DMS53 treated with DMSO at 0.1 percent for 48 hours (cell line): Measurements from ENCODE around the gene LPXN.
"Not testable (repeated sequence)": the region's sequence is repeated elsewhere in the genome, so short reads cannot be mapped to it uniquely, and the experiment has no call there.

Experiments used
- DNase-seq: peaks from one replicate; lab custom pipeline; 2025; ENCODE audit not compliant: unreplicated experiment; lab: John Stamatoyannopoulos, UW

Gene LPXN

GRCh38 chr11:58579192-58580129 is 3.8 kb upstream of the LPXN start:
- DNase-seq, result peak; percentile 7

- peak; percentile 61 for DNase-seq
These were observed 3.1 kb upstream of the LPXN start, which contains the start of gene ZFP91 for GRCh38 chr11:58578635-58579191. TSS of gene ZFP91 (plus strand) at chr11:58579063. CDS start at chr11:58579282, 219 bp downstream.

GRCh38 chr11:58578136-58578634 is 2.5 kb upstream of the LPXN start:
- DNase-seq, result peak; percentile 66

- DNase-seq, result peak; percentile 0
These were observed 2.0 kb upstream of the LPXN start for GRCh38 chr11:58577555-58578135.

- DNase-seq, result no peak
These were observed 1.3 kb upstream of the LPXN start for GRCh38 chr11:58576887-58577471.

DNA sequence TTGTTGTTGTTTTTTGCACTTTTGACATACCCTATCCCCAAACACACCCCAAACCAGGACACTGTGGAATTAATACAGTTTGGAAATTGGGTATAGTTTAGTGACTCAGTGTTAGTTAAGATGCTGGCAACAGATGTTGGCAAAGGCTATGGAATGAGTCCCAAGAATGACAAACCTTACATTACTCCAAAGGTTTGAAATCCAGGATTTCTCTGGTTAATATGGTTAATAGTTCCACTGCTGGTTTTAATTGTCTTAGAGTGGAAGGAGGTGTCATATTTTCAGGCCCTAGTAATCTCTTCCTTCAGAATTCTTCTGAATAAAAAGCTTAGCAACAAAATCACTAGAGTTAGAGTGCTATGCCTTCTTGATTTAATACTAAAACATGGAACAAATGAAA is 775 bp downstream of the LPXN start:
- DNase-seq, result no peak

- no peak for DNase-seq
These were observed 2.1 kb downstream of the LPXN start for GRCh38 chr11:58573451-58574104.

- DNase-seq, result not testable (repeated sequence)
These were observed 2.8 kb downstream of the LPXN start for GRCh38 chr11:58572906-58573305.

GRCh38 chr11:58567889-58568512 is 7.7 kb downstream of the LPXN start:
- DNase-seq, result no peak

DNA sequence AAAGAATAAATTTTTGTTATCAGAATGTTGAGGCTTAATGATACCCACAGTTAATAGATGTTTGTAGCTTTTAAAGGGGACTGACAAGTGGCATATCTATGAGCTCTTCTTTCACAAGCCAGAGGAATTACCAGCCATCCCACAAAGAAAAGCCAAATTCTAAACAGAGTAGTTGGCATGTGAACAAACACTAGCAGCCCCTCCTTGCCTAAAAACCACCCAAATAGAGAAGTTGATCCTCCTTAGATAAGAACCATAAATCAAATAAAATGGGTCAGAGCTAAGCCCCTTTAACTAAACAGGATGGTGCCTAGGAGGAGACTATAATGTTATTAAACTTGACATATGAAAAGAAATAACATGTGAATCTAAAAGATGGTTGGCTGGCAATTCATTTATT is 11.4 kb downstream of the LPXN start:
- no peak for DNase-seq

DNA sequence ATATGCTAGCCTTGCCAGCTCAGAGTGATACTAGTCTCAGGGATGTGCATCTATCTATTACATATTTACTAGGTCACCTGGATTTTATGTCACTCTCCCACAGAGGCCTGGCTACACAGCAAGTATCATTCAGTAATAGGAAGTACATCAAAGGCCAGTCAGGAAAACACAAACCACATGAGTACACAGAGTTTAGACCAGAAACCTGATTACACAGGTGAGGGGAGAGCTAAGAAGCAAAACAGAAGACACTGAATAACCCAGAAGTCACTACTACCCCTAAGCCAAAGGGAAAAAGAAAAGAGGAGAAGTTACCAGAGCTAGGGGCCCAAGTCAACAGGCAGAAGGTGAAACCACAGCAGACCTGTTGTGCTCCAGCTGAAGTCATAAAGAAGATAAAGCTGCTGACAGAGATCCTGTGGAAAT is 13.3 kb downstream of the LPXN start:
- peak; percentile 0 for DNase-seq

DNA sequence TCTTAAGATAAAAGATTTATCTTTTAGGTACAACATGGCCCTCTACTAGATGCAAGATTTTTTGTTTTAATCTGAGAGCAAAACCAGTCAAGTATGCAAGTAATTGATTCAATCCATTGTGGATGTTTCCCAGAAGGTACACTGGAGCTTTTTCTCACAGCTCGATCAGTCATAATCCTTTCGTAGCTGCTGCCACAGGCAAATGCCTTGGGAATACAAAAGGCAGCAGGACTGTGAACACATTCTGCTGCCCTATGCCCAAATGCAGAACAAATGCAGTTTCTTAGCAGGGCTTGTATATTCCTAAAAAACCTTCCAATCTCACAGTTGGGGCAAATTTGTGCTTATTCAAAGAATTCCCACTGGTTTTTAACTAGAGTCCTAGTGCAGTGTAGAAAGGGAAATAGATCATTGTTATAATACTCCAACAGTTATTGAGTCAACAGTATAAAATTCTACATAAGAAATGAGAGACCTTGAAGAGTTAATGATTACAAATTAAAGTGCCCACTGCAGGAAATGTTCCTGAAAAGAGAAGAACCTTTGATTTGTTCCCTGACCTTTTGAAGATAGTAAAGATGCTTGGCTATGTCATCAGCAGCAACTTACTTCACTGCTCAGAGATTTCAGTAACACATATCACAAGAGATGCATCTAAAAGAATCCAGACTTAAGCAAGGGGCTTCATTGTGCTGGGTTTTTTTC is 14.1 kb downstream of the LPXN start:
- no peak for DNase-seq

DNA sequence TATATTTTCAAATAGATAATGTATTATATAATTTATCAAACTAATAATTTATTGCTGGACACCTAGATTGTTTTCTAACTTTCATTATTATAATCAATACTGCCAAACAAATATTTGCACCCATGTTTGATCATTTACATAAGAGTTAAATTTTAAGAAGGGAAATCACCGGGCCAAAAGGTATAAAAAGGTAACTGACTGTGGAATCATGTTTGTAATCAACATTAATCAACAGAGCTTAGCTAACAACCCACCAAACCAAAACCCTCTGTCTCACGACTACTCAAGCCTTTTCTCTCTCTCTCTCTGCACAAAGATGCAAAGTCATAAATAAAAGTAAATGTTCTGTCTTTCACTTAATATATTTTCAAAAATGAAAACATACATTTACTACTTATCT is 14.8 kb downstream of the LPXN start:
- DNase-seq, result no peak

DNA sequence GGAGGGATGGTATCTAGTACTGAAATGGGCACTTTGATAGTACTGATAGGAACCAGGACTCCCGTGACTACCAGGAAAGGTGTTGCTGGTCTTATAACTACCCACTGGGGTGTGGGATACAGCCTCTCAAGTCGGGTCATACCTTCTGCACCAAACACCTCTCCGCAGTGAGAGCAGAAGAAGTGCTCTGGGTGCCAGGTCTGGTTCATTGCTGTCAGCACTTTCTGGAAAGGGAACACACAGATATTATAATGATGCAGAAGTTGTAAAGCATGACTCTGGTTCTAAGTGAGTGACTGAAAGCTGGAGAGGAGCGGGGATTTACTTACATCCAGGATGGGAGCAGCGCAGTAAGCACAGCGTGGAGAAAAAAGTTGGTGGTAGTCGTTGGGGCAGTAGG is 26.0 kb downstream of the LPXN start:
- no peak for DNase-seq

DNA sequence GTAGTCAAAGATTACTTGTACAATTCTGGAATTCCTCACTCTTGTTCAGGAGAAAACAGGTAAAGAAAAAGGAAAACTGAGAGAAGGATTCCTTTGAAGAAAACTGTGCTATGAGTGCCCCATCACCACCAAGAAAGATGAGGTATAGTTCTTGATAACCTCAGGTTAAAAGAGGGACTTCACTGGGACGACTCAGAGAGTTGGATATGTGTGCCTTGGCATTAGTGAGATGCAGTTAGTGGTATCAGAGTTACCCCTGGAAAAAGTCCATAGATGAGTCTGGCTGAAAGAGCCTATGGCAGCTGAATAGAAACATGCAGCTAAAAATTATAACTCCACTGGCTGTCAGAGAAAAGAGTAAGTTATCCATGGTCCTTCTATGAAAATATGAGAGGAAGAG is 28.8 kb downstream of the LPXN start:
- DNase-seq, result no peak

DNA sequence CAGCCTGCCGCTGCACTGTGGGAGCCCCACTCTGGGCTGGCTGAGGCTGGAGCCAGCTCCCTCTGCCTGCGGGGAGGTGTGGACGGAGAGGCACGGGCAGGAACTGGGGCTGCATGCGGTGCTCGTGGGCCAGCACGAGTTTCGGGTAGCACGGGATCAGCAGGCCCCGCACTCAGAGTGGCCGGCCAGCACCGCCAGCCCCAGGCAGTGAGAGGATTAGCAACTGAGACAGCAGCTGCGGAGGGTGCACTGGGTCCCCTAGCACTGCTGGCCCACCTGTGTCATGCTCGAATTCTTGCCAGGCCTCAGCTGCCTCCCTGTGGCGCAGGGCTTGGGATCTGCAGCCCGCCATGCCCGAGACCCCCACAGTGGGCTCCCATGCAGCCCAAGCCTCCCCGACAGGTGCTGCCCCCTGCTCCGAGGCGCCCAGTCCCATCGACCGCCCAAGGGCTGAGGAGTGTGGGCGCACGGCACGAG is 43.8 kb downstream of the LPXN start:
- DNase-seq, result no peak

DNA sequence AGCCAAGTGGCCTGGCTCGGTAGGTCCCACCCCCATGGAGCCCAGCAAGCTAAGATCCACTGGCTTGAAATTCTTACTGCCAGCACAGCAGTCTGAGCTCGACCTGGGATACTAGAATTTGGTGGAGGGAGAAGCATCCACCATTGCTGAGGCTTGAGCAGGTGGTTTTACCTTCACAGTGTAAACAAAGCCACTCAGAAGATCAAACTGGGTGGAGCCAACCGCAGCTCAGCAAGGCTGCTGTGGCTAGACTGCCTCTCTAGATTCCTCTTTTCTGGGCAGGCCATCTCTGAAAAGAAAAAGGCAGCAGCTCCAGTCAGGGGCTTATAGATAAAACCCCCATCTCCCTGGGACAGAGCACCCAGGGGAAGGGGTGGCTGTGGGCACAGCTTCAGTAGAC is 45.4 kb downstream of the LPXN start:
- DNase-seq, result no peak

DNA sequence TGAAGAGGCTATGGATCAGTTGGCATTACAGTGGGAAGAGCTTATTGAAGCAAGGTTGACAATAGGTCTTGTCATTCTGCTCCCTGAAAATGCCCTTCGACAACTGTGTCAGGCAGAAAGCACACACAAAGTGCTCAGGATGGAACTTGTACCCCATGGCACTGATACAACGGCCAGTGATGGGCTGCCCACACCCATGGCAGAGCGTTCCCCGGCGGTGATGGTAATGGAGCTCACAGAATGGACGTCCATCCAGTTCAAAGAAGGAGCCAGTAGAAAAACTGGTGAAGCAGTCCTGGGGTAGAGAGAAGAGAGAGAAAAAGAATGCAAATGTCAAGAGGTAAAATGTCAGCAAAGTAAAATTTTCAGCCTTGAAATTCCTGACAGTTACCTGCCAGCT is 48.2 kb downstream of the LPXN start:
- no peak for DNase-seq

DNA sequence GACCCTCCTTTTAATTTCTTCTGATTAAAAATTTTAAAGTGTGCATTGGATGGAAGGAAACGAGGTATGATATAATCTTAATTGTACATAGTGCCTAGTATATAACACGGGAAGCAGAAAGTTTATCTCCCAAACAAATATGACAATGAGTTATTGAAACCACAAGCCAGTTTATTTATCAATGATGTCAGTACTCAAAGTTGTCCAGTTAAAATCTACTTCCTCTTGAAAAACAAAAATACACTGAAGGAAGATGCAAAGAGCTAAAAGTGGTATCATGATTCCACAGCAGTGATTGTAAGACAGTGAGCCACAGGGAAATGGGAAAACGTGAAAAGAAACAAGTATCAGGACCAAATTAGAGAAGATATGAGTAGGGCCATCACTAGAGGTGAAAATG is 48.9 kb downstream of the LPXN start:
- no peak for DNase-seq
